Fibroblast of lung (primary cell): ENCODE results near the gene CYP2C18. TPM values are rescaled to one million over a fixed set of nuclear protein-coding genes. Genes with fewer than 3 reads are reported as not detected.

Experiments
- DNase-seq, 2 donors: peaks; one replicate each; pipeline versions ENCODE4 v3.0.0 to v3.0.0-alpha.2; 2010; ENCODE audit warnings: low read depth in 2 of 2
- H2AFZ ChIP-seq: 2 replicates; pipeline ENCODE4 v1.5.1; 2012; ENCODE audit warnings: low read length, control low read depth, inconsistent platforms
- H3K27ac ChIP-seq: 2 replicates; pipeline ENCODE4 v1.5.1; 2011; ENCODE audit warnings: low read length, control low read depth; ENCODE audit not compliant: insufficient read depth
- H3K27me3 ChIP-seq: 2 replicates; pipeline ENCODE4 v1.5.1; 2011; ENCODE audit warnings: mild to moderate bottlenecking, low read length; ENCODE audit not compliant: control insufficient read depth, insufficient read depth
- H3K36me3 ChIP-seq: 2 replicates; pipeline ENCODE4 v1.5.1; 2011; ENCODE audit warnings: low read length; ENCODE audit not compliant: control insufficient read depth, insufficient read depth
- H3K4me1 ChIP-seq: 2 replicates; pipeline ENCODE4 v1.5.1; 2011; ENCODE audit warnings: low read length; ENCODE audit not compliant: control insufficient read depth, insufficient read depth; ENCODE audit errors: extremely low read depth
- H3K4me2 ChIP-seq: 2 replicates; pipeline ENCODE4 v1.5.1; 2011; ENCODE audit warnings: low read length, control low read depth; ENCODE audit not compliant: insufficient read depth; ENCODE audit errors: extremely low read depth
- H3K4me3 ChIP-seq, 4 experiments: fragments of 200-600 bp in 1 of 4; sonication (generic) in 1 of 4; replicated peaks in 1 of 4; 2 replicates each; pipeline ENCODE4 v1.5.1; 2011 to 2016; ENCODE audit warnings: low read length in 4 of 4, low read depth in 3 of 4, mild to moderate bottlenecking in 3 of 4, control low read depth in 2 of 4, inconsistent platforms in 1 of 4, mixed read lengths in 1 of 4; ENCODE audit not compliant: insufficient read depth in 1 of 4; ENCODE audit errors: control extremely low read depth in 1 of 4
- H3K79me2 ChIP-seq: 2 replicates; pipeline ENCODE4 v1.5.1; 2012; ENCODE audit warnings: mild to moderate bottlenecking, low read length, inconsistent platforms; ENCODE audit not compliant: control insufficient read depth, insufficient read depth
- H3K9ac ChIP-seq: 2 replicates; pipeline ENCODE4 v1.5.1; 2011; ENCODE audit warnings: mild to moderate bottlenecking, low read length, control low read depth; ENCODE audit not compliant: insufficient read depth
- H3K9me3 ChIP-seq: 2 replicates; pipeline ENCODE4 v1.5.1; 2012; ENCODE audit warnings: low read depth, low read length; ENCODE audit not compliant: control insufficient read depth, insufficient read depth
- H4K20me1 ChIP-seq: 2 replicates; pipeline ENCODE4 v1.5.1; 2011; ENCODE audit warnings: low read length; ENCODE audit not compliant: control insufficient read depth, insufficient read depth; ENCODE audit errors: extremely low read depth
- EZH2 ChIP-seq: IDR thresholded peaks from 2 replicates; pipeline ENCODE4 v1.5.1; 2012; ENCODE audit warnings: low read length, control low read depth, mild to moderate bottlenecking; ENCODE audit errors: missing control alignments
- polyA plus RNA-seq, 2 donors: library from polyadenylated mRNA; depleted of rRNA in 1 of 2; stranded (reverse) in 1 of 2; unstranded in 1 of 2; fragments of >200 nt; gene quantifications; 2 replicates each; pipeline ENCODE4 v1.2.1, GENCODE V29; 2011 to 2012; ENCODE audit warnings: missing spikeins in 1 of 2
- total RNA-seq: library from RNA; depleted of rRNA; stranded (reverse); fragments of >200 nt; gene quantifications from 2 replicates; pipeline ENCODE4 v1.2.1, GENCODE V29; 2014
- TF ChIP-seq, protein P1 (sequence below), 2 donors: IDR thresholded peaks in 1 of 2; conservative IDR thresholded peaks in 1 of 2; 1 replicate in 1 of 2; 2 replicates in 1 of 2; pipeline ENCODE4 v1.5.1; 2011 to 2012; ENCODE audit warnings: low read length in 2 of 2, control low read depth in 1 of 2, inconsistent platforms in 1 of 2, low read depth in 1 of 2, mild to moderate bottlenecking in 1 of 2

Gene CYP2C18
- total and polyA plus RNA-seq, 2 donors (not counting 1 experiment from before 2014, with no cell fraction given), result 0.02 TPM; not detected in 1

DNA sequence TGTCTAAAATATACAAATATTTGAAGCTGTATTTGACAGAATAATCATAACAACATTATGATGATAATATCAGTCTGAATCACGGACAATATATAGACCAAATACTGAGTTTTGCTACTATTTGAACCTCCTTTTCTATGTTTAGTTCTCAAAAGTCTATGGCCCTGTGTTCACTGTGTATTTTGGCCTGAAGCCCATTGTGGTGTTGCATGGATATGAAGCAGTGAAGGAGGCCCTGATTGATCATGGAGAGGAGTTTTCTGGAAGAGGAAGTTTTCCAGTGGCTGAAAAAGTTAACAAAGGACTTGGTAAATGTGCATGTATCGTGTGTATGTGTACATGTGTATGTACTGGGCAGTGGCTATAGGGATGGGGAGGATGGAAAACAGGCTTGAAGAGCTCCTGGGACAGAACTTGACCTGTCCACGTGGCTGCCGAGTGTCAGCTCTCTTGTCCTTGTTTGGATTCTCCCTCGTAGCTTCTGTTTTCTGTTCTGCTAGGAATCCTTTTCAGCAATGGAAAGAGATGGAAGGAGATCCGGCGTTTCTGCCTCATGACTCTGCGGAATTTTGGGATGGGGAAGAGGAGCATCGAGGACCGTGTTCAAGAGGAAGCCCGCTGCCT is 4.2 kb downstream of the CYP2C18 start:
- Histone ChIP-seq H2AFZ (no peak overlapping the region), H3K27ac (no peak overlapping the region), H4K20me1 (no peaks in the 10 kb centered on the region), H3K9me3 (no peaks in the 10 kb centered on the region), H3K4me2 (no peak overlapping the region), H3K4me1 (no peaks in the 10 kb centered on the region), H3K27me3 (no peaks in the 10 kb centered on the region), H3K36me3 (no peaks in the 10 kb centered on the region), H3K9ac (no peak overlapping the region), H3K4me3 (no peak overlapping the region), H3K79me2 (no peaks in the 10 kb centered on the region)
- DNase-seq, result no peak
- TF ChIP-seq, protein P1, sequence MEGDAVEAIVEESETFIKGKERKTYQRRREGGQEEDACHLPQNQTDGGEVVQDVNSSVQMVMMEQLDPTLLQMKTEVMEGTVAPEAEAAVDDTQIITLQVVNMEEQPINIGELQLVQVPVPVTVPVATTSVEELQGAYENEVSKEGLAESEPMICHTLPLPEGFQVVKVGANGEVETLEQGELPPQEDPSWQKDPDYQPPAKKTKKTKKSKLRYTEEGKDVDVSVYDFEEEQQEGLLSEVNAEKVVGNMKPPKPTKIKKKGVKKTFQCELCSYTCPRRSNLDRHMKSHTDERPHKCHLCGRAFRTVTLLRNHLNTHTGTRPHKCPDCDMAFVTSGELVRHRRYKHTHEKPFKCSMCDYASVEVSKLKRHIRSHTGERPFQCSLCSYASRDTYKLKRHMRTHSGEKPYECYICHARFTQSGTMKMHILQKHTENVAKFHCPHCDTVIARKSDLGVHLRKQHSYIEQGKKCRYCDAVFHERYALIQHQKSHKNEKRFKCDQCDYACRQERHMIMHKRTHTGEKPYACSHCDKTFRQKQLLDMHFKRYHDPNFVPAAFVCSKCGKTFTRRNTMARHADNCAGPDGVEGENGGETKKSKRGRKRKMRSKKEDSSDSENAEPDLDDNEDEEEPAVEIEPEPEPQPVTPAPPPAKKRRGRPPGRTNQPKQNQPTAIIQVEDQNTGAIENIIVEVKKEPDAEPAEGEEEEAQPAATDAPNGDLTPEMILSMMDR (conservative IDR thresholded peaks at IDR 0.05 in 1 of 2, IDR thresholded peaks at IDR 0.05 in 1 of 2; ENCODE audit: low read depth in 1 of 2, low read length in 2 of 2), result no peak
- TF ChIP-seq EZH2, result no peak

DNA sequence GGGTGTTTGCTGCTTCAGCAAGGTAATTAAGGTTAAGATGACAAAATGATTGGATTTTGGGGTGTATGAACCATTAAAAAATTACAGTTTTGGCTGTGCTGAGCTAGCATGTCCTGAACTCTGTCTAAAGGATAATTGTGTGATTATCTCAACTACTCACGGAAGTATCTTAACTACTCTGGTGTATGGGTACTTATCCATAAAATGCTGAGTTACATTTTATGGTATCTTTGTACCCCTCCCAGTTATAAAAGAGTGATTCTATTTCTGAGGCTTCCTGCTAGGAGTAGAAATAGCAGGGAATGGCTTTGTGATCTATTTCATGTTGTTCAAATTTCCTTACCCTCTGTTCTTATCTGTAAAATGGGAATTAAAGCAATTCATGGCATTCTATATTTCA is 22.6 kb downstream of the CYP2C18 start:
- H2AFZ ChIP-seq, result no peak overlapping the region
- no peaks in the 10 kb centered on the region for H3K27me3 ChIP-seq
- H4K20me1 ChIP-seq, result no peaks in the 10 kb centered on the region
- no peaks in the 10 kb centered on the region for H3K79me2 ChIP-seq
- no peaks in the 10 kb centered on the region for H3K9me3 ChIP-seq
- H3K9ac ChIP-seq, result no peak overlapping the region
- no peak for DNase-seq
- TF ChIP-seq, protein P1 (conservative IDR thresholded peaks at IDR 0.05 in 1 of 2, IDR thresholded peaks at IDR 0.05 in 1 of 2; ENCODE audit: low read depth in 1 of 2, low read length in 2 of 2), result no peak
- TF ChIP-seq EZH2, result no peak
- H3K4me3 ChIP-seq, result no peak overlapping the region
- H3K27ac ChIP-seq, result no peak overlapping the region
- no peak overlapping the region for H3K4me2 ChIP-seq
- H3K36me3 ChIP-seq, result no peaks in the 10 kb centered on the region
- H3K4me1 ChIP-seq, result no peaks in the 10 kb centered on the region

DNA sequence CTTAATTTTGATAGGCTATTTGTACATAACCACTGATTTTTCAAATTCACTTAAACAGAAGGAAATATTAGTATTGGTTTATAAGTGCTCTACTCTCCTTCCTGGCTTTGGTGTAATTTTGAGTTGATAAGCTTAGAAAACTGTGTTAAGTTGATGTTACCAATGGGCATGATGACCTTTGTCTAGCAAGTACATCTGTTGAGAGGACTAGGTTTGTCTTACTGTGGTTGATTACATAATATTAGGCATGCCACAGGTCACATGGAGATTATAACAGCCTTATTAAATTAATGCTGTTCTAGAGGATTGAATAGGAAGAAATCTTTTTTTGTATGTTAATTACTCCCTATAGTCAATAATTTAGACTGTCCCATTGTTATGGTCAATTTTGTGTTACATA is 27.0 kb downstream of the CYP2C18 start:
- no peak overlapping the region for H3K27ac ChIP-seq
- H3K4me3 ChIP-seq, result no peak overlapping the region
- H3K36me3 ChIP-seq, result no peaks in the 10 kb centered on the region
- TF ChIP-seq, protein P1 (conservative IDR thresholded peaks at IDR 0.05 in 1 of 2, IDR thresholded peaks at IDR 0.05 in 1 of 2; ENCODE audit: low read depth in 1 of 2, low read length in 2 of 2), result no peak
- TF ChIP-seq EZH2, result no peak
- no peaks in the 10 kb centered on the region for H3K79me2 ChIP-seq
- H4K20me1 ChIP-seq, result no peaks in the 10 kb centered on the region
- DNase-seq, result no peak
- H3K4me2 ChIP-seq, result no peak overlapping the region
- no peaks in the 10 kb centered on the region for H3K27me3 ChIP-seq
- H3K9ac ChIP-seq, result no peak overlapping the region
- no peaks in the 10 kb centered on the region for H3K4me1 ChIP-seq
- H2AFZ ChIP-seq, result no peak overlapping the region
- no peaks in the 10 kb centered on the region for H3K9me3 ChIP-seq
